Measurements from ENCODE around the gene VN1R5.
"Not testable (repeated sequence)": the region's sequence is repeated elsewhere in the genome, so short reads cannot be mapped to it uniquely, and the experiment has no call there.

Gene VN1R5

GRCh38 chr1:247255772-247256171 lies at the start of gene VN1R5:
VN1R5 (plus strand) TSS chr1:247256072.
- DNase-seq (ENCODE audit: low spot score): not testable (repeated sequence)

- DNase-seq (ENCODE audit: low spot score): no peak
Measured at GRCh38 chr1:247209396-247209795, 46.5 kb upstream of the VN1R5 start.

- no peak for DNase-seq (ENCODE audit: low spot score)
Measured at GRCh38 chr1:247210062-247210375, 45.9 kb upstream of the VN1R5 start.

- peak; percentile 98 for DNase-seq (ENCODE audit: low spot score)
Measured at GRCh38 chr1:247210376-247211117, 45.3 kb upstream of the VN1R5 start.

GRCh38 chr1:247211339-247211738 lies 44.5 kb upstream of the VN1R5 start:
- DNase-seq (ENCODE audit: low spot score): no peak

GRCh38 chr1:247212012-247212411 lies 43.9 kb upstream of the VN1R5 start:
- no peak for DNase-seq (ENCODE audit: low spot score)

- DNase-seq (ENCODE audit: low spot score): no peak
Measured at GRCh38 chr1:247212627-247213617, 43.0 kb upstream of the VN1R5 start.

- no peak for DNase-seq (ENCODE audit: low spot score)
Measured at GRCh38 chr1:247216261-247216660, 39.6 kb upstream of the VN1R5 start.

- DNase-seq (ENCODE audit: low spot score): no peak
Measured at GRCh38 chr1:247218121-247218651, 37.7 kb upstream of the VN1R5 start.

GRCh38 chr1:247220280-247220679 lies 35.6 kb upstream of the VN1R5 start:
- DNase-seq (ENCODE audit: low spot score): not testable (repeated sequence)

- no peak for DNase-seq (ENCODE audit: low spot score)
Measured at GRCh38 chr1:247222840-247223239, 33.0 kb upstream of the VN1R5 start.

- no peak for DNase-seq (ENCODE audit: low spot score)
Measured at GRCh38 chr1:247224822-247225221, 31.1 kb upstream of the VN1R5 start.

- DNase-seq (ENCODE audit: low spot score): no peak
Measured at GRCh38 chr1:247228133-247228532, 27.7 kb upstream of the VN1R5 start.

GRCh38 chr1:247241691-247242090 lies 14.2 kb upstream of the VN1R5 start:
- DNase-seq (ENCODE audit: low spot score): no peak

- DNase-seq (ENCODE audit: low spot score): no peak
Measured at GRCh38 chr1:247243524-247244137, 12.2 kb upstream of the VN1R5 start.

- DNase-seq (ENCODE audit: low spot score): no peak
Measured at GRCh38 chr1:247246325-247247115, 9.4 kb upstream of the VN1R5 start.

- DNase-seq (ENCODE audit: low spot score): no peak
Measured at GRCh38 chr1:247247568-247247967, 8.3 kb upstream of the VN1R5 start.

GRCh38 chr1:247266053-247266452 lies 10.2 kb downstream of the VN1R5 start:
- DNase-seq (ENCODE audit: low spot score): no peak

GRCh38 chr1:247268390-247269045 lies 12.6 kb downstream of the VN1R5 start:
- no peak for DNase-seq (ENCODE audit: low spot score)

GRCh38 chr1:247269133-247269532 lies 13.3 kb downstream of the VN1R5 start:
- no peak for DNase-seq (ENCODE audit: low spot score)

- no peak for DNase-seq (ENCODE audit: low spot score)
Measured at GRCh38 chr1:247270003-247270402, 14.1 kb downstream of the VN1R5 start.
